ENCODE results near the gene COA1. TPM values are rescaled to one million over a fixed set of nuclear protein-coding genes. Genes with fewer than 3 reads are reported as not detected.

The COA1 gene
- polyA plus RNA-seq, 6 donors from 2014 or later: 96.6 to 146 (median 107) TPM

DNA sequence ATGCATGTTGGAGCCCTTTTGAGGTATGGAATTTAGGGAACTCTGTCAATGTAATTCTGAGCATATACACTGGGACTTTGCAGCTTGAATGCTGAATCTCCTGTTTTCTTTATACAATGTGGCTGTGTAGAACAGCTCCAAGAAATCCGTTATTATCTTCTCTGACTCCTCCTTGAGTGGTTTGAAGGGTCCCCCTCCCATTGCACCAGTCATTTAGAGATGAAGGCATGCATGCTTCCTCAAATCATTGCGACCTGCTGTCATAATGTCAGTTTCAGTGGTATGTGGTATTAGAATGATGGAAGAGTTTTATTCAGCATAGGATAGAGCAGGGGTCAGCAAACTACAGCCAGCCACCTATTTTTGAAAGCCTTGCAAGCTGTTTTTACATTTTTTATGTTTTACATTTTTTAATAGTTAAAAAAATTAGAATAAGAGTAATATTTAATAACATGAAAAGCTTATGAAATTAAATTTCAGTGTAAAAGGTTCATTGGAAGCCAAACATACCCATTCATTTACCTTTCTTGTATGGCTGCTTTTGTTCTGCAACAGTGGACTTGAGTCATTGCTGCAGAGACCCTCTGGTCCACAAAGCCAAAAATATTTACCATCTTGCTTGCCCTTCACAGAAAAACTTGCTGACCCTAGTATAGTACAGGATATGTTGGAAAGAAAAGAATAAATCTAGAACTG, 138.3 kb downstream of the COA1 start:
- ATAC-seq (ENCODE audit: low read depth in 2 of 2): peak; percentile 40 to 42
- Mint-ChIP-seq H3K4me3 (peak overlapping the region; percentile 36 to 89 (median 78)), H3K36me3 (peaks cover 0 to 5% of the 10 kb centered on the region in 2 donors), H3K4me1 (peaks cover 72 to 91% (median 82%) of the 10 kb centered on the region in 3 donors), H3K27ac (peak overlapping the region in 5 of 6 donors; percentile 16 to 98 (median 39)), H3K27me3 (no peaks in the 10 kb centered on the region), H3K9me3 (peaks cover 0 to 2% (median 0%) of the 10 kb centered on the region in 7 donors)
- DNase-seq: no peak

DNA sequence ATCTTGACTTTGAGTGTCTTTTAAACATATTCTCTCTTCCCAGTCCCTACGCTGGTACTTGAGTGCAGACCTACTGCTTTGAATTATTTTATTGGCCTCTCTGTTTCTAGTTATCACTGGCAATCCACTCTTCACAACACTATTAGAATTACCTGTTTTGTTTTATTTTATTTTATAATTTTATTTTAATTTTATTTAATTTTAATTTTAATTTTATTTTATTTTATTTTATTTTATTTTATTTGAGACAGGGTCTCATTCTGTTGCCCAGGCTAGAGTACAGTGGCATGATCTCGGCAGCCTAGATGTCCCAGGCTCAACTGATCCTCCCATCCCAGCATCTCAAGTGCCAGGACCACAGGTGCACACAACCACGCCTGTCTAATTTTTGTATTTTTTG, 139.6 kb downstream of the COA1 start:
- ATAC-seq (ENCODE audit: low read depth in 2 of 2) (no peak), DNase-seq (no peak)
- Mint-ChIP-seq H3K9me3 (peaks cover 0 to 2% (median 0%) of the 10 kb centered on the region in 7 donors), H3K4me3 (peak overlapping the region; percentile 1 to 77 (median 72)), H3K27me3 (no peaks in the 10 kb centered on the region), H3K36me3 (peaks cover 0 to 5% of the 10 kb centered on the region in 2 donors), H3K4me1 (peaks cover 73 to 86% (median 78%) of the 10 kb centered on the region in 3 donors), H3K27ac (peak overlapping the region in 4 of 6 donors; percentile 49 to 98 (median 68))

Other genes with a start within 250 kb of the COA1 start
- gene STK17A, start 146.4 kb downstream of the COA1 start, polyA plus RNA-seq (ENCODE audit: low read depth in 6 of 6): 100 to 1,000 TPM; 263 to 424 (median 353) TPM
- 10 to 100 TPM in 3 of 6 donors, 1 to 10 TPM in 3; 3.5 to 15.9 (median 9.5) TPM for gene BLVRA, start 29.2 kb upstream of the COA1 start, polyA plus RNA-seq (ENCODE audit: low read depth in 6 of 6)
- gene MRPS24, start 140.0 kb upstream of the COA1 start, polyA plus RNA-seq (ENCODE audit: low read depth in 6 of 6): 100 to 1,000 TPM; 114 to 144 (median 132) TPM
- gene URGCP, start 177.1 kb upstream of the COA1 start, polyA plus RNA-seq (ENCODE audit: low read depth in 6 of 6): 10 to 100 TPM; 13.5 to 24.0 (median 21.2) TPM
- 10 to 100 TPM in 4 of 6 donors, 1 to 10 TPM in 2; 7.8 to 20.8 (median 11.1) TPM for gene UBE2D4, start 196.9 kb upstream of the COA1 start, polyA plus RNA-seq (ENCODE audit: low read depth in 6 of 6)

Data from naive B cell (primary cell).